Neural crest cell (in vitro differentiated cells): ENCODE results near the gene EGFL7. TPM values are rescaled to one million over a fixed set of nuclear protein-coding genes. Genes with fewer than 3 reads are reported as not detected.

Experiments used
- DNase-seq: peaks from one replicate; pipeline ENCODE4 v3.0.0; 2021; ENCODE audit warnings: low read depth, mixed read lengths, low spot score
- H3K27ac Mint-ChIP-seq: one replicate; pipeline ENCODE4 v1.8.0; 2021; ENCODE audit warnings: mild to moderate bottlenecking, mixed read lengths; ENCODE audit not compliant: unreplicated experiment
- H3K27me3 Mint-ChIP-seq: 2 replicates; pipeline ENCODE4 v1.8.0; 2021; ENCODE audit warnings: low read depth, mild to moderate bottlenecking, mixed read lengths
- H3K36me3 Mint-ChIP-seq: 2 replicates; pipeline ENCODE4 v1.8.0; 2021; ENCODE audit warnings: low read depth, mild to moderate bottlenecking, mixed read lengths
- H3K4me1 Mint-ChIP-seq: 2 replicates; pipeline ENCODE4 v1.8.0; 2021; ENCODE audit warnings: mixed read lengths
- H3K4me3 Mint-ChIP-seq: one replicate; pipeline ENCODE4 v1.8.0; 2021; ENCODE audit warnings: mild to moderate bottlenecking, mixed read lengths
- H3K9me3 Mint-ChIP-seq: 2 replicates; pipeline ENCODE4 v1.8.0; 2021; ENCODE audit warnings: mixed read lengths
- total RNA-seq: library from RNA; stranded (reverse); gene quantifications from 2 replicates; pipeline ENCODE4 v1.2.1, GENCODE V29; 2021
- TF ChIP-seq, protein P1 (sequence below): fragments of 200-600 bp; sonication (generic); conservative IDR thresholded peaks from 2 replicates; pipeline ENCODE4 v1.5.0; 2021; ENCODE audit warnings: antibody characterized with exemption, mild to moderate bottlenecking

EGFL7 gene
- total RNA-seq, 1 donor from 2014 or later = 14.1 TPM

GRCh38 chr9:136660971-136661550 is 1.7 kb upstream of the EGFL7 start:
- no peak for DNase-seq
- TF ChIP-seq, protein P1, sequence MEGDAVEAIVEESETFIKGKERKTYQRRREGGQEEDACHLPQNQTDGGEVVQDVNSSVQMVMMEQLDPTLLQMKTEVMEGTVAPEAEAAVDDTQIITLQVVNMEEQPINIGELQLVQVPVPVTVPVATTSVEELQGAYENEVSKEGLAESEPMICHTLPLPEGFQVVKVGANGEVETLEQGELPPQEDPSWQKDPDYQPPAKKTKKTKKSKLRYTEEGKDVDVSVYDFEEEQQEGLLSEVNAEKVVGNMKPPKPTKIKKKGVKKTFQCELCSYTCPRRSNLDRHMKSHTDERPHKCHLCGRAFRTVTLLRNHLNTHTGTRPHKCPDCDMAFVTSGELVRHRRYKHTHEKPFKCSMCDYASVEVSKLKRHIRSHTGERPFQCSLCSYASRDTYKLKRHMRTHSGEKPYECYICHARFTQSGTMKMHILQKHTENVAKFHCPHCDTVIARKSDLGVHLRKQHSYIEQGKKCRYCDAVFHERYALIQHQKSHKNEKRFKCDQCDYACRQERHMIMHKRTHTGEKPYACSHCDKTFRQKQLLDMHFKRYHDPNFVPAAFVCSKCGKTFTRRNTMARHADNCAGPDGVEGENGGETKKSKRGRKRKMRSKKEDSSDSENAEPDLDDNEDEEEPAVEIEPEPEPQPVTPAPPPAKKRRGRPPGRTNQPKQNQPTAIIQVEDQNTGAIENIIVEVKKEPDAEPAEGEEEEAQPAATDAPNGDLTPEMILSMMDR = no peak
- no peaks in the 10 kb centered on the region for H3K36me3 Mint-ChIP-seq

DNA sequence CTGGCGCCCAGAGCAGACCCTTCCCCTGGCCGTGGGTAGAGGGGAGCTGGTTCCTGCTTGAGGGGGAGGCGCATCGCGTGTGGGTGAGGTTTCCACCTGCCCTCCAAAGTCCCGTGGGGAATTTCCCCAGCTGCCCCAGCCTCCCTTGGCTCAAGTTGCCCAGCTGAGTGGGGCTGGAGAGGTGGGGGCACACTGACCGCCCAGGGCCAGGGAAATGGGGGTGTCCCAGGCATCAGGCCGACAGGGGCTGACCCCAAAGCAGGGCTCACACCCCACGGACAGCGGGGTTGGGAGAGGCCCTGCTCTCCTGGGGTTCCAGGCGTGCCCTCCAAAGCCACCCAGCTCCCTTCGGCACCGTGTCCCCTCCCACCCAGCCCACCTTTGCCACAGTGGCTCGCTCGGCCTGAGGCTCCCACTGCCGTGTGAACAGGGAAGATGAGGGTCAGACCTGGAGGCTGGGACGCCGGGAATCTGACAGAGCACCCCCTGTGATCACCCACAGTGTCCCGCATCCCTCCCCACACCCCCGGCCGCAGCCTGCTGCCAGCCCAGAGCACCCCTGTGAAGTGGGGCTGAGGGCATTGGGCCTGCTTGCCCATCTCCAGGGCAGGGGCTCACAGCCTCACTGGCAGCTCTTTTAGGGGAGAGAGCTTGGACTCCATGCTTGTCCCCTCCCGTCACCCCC is 933 bp upstream of the EGFL7 start:
- TF ChIP-seq, protein P1 = no peak
- Mint-ChIP-seq H3K9me3 (no peaks in the 10 kb centered on the region), H3K36me3 (no peaks in the 10 kb centered on the region), H3K27ac (no peak overlapping the region), H3K4me1 (peaks cover 5% of the 10 kb centered on the region), H3K27me3 (peaks cover 4% of the 10 kb centered on the region), H3K4me3 (no peak overlapping the region)
- no peak for DNase-seq

More at GRCh38 chr9:136660971-136661550, 1.7 kb upstream of the EGFL7 start:
- Mint-ChIP-seq H3K27me3 (peaks cover 2% of the 10 kb centered on the region), H3K9me3 (no peaks in the 10 kb centered on the region), H3K27ac (no peak overlapping the region), H3K4me1 (peaks cover 8% of the 10 kb centered on the region), H3K4me3 (no peak overlapping the region)

- no peak overlapping the region for H3K4me3 Mint-ChIP-seq
- peaks cover 4% of the 10 kb centered on the region for H3K27me3 Mint-ChIP-seq
- TF ChIP-seq, protein P1 = no peak
- no peaks in the 10 kb centered on the region for H3K9me3 Mint-ChIP-seq
- H3K27ac Mint-ChIP-seq = no peak overlapping the region
- no peak for DNase-seq
- peaks cover 5% of the 10 kb centered on the region for H3K4me1 Mint-ChIP-seq
- no peaks in the 10 kb centered on the region for H3K36me3 Mint-ChIP-seq
Measured at GRCh38 chr9:136662326-136662655, 425 bp upstream of the EGFL7 start.

- H3K4me3 Mint-ChIP-seq = peak overlapping the region; percentile 76
- H3K9me3 Mint-ChIP-seq = no peaks in the 10 kb centered on the region
- H3K4me1 Mint-ChIP-seq = no peaks in the 10 kb centered on the region
- H3K27me3 Mint-ChIP-seq = peaks cover 4% of the 10 kb centered on the region
- DNase-seq = no peak
- TF ChIP-seq, protein P1 = no peak
- H3K36me3 Mint-ChIP-seq = no peaks in the 10 kb centered on the region
- no peak overlapping the region for H3K27ac Mint-ChIP-seq
Measured at GRCh38 chr9:136664000-136664915, 1.5 kb downstream of the EGFL7 start.

DNA sequence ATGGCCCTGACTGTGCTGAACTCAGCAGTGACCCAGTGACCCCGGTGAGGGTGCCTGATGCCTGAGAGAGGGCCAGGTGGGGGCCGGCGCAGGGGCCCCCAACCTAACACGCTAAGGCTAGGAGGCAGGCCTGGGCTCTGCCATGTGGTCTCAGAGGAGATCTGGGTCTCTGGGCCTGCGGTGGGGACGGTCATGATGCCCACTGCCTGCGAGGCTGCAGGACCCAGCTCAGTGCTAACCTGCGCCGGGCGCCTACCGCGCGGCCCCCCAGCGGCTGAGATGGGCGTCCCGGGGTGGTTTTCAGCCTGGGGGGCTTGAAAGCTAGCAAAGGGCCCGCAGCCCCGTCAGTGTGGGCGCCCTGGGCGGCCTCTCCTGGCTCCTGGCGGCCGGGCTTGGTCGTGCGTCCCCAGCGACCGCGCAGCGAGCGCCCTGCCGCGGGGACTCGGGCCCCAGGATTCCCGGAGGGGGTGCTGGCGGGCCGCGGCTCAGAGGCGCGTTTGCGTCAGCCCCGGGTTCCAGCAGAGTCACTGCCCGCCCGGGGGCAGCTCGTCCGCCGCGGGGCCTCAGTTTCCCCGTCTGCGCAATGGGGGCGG is 2.5 kb downstream of the EGFL7 start:
- no peaks in the 10 kb centered on the region for H3K9me3 Mint-ChIP-seq
- H3K27me3 Mint-ChIP-seq = peaks cover 4% of the 10 kb centered on the region

More for the DNA sequence above, 2.5 kb downstream of the EGFL7 start:
- peak; percentile 49 for DNase-seq
- TF ChIP-seq, protein P1 = peak; percentile 56
- Mint-ChIP-seq H3K27ac (no peak overlapping the region), H3K4me1 (no peaks in the 10 kb centered on the region), H3K4me3 (peak overlapping the region; percentile 76), H3K36me3 (no peaks in the 10 kb centered on the region)
